Measurements from ENCODE around the gene LY6G5C. TPM values are rescaled to one million over a fixed set of nuclear protein-coding genes. Genes with fewer than 3 reads are reported as not detected.

LY6G5C gene
- total and polyA plus RNA-seq, 2 of the 13 experiments (the other 11 are each of a cell fraction or from before 2014, with no cell fraction given): 0.33 to 0.55 TPM

DNA sequence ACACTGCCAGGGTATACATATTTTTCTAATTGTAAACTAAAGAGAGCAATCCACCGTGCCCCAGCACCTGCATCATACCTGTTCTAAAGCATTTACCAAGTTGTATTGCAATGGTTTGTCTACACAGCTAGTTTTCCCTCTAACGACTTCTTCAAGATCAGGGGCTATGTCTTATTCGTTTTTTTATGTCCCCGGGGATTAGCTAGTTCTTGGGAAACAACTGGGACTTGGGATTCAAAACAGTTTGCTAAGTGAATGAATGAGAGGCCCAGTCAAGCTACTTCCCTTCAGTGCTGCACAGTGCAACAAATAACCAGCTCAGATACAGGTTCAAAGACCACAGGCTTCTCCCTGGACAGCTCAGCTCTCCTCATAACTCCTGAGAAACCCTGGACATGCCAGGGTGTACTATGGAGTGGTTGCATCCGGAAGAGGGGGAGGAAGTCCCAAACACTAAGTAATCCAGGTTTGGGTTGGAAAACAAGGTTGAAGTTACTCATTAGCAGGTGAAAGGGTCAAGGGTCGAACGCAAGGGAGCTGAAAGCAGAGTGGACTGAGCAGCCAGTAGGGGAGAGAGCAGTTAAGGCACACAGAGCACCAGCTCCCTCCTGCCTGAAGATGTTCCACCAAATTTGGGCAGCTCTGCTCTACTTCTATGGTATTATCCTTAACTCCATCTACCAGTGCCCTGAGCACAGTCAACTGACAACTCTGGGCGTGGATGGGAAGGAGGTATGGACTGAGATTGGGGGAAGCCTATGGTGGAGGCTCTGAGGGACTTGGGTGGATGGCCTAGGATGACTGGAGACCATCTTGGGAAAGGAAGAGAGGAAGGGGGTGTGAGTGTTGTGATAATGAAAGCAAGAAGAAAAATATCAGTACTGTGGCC lies 25.3 kb downstream of the LY6G5C start, which contains the start of gene APOM (continued):
- TF ChIP-seq, protein P1, sequence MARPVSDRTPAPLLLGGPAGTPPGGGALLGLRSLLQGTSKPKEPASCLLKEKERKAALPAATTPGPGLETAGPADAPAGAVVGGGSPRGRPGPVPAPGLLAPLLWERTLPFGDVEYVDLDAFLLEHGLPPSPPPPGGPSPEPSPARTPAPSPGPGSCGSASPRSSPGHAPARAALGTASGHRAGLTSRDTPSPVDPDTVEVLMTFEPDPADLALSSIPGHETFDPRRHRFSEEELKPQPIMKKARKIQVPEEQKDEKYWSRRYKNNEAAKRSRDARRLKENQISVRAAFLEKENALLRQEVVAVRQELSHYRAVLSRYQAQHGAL (CRISPR knock-in tag; IDR thresholded peaks at IDR 0.05; ENCODE audit: not compliant biosample characterization): no peak
- TF ChIP-seq ZFP90 (CRISPR knock-in tag; IDR thresholded peaks at IDR 0.05; ENCODE audit: borderline replicate concordance) (peak; percentile 68; the same call in 1 of the 2 replicates), NFIB (CRISPR knock-in tag; IDR thresholded peaks at IDR 0.05; ENCODE audit: borderline replicate concordance) (no peak), RCOR2 (CRISPR knock-in tag; IDR thresholded peaks at IDR 0.05) (peak; percentile 79; the same call in 1 of the 2 replicates), ZBTB3 (CRISPR knock-in tag; IDR thresholded peaks at IDR 0.05; ENCODE audit: borderline replicate concordance, low read depth) (peak; percentile 91), ZNF343 (CRISPR knock-in tag; IDR thresholded peaks at IDR 0.05) (peak; percentile 99), XRCC5 (optimal IDR thresholded peaks at IDR 0.05; ENCODE audit: low read length) (peak; percentile 80), STAG1 (CRISPR knock-in tag; IDR thresholded peaks at IDR 0.05) (peak; percentile 34; the same call in 1 of the 2 replicates), ZBTB38 (CRISPR knock-in tag; IDR thresholded peaks at IDR 0.05) (peak; percentile 70), CBX5 (CRISPR knock-in tag; IDR thresholded peaks at IDR 0.05; ENCODE audit: borderline replicate concordance) (peak; percentile 89; the same call in 1 of the 2 replicates), HMG20A (CRISPR knock-in tag; IDR thresholded peaks at IDR 0.05; ENCODE audit: borderline replicate concordance) (peak; percentile 85), ZNF7 (CRISPR knock-in tag; IDR thresholded peaks at IDR 0.05) (no peak), ZNF761 (CRISPR knock-in tag; conservative IDR thresholded peaks at IDR 0.05) (no peak; the same call in 1 of the 2 replicates), KLF16 (CRISPR knock-in tag; IDR thresholded peaks at IDR 0.05) (peak in 1 of 2 experiments; percentile 94; a peak in 2 of 4 replicates), NFATC3 (CRISPR knock-in tag; IDR thresholded peaks at IDR 0.05) (peak; percentile 77; the same call in 1 of the 2 replicates), HMG20B (CRISPR knock-in tag; conservative IDR thresholded peaks at IDR 0.05) (peak; percentile 70; the same call in 1 of the 2 replicates), JUN (CRISPR knock-in tag; IDR thresholded peaks at IDR 0.05) (peak; percentile 51; the same call in 1 of the 2 replicates)
- TF ChIP-seq, protein P2, sequence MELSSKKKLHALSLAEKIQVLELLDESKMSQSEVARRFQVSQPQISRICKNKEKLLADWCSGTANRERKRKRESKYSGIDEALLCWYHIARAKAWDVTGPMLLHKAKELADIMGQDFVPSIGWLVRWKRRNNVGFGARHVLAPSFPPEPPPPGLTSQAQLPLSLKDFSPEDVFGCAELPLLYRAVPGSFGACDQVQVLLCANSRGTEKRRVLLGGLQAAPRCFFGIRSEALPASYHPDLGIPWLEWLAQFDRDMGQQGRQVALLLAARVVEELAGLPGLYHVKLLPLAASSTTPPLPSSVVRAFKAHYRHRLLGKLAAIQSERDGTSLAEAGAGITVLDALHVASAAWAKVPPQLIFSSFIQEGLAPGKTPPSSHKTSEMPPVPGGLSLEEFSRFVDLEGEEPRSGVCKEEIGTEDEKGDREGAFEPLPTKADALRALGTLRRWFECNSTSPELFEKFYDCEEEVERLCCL (CRISPR knock-in tag; IDR thresholded peaks at IDR 0.05; ENCODE audit: borderline replicate concordance): no peak; the same call in 1 of the 2 replicates
- TF ChIP-seq, protein P3, sequence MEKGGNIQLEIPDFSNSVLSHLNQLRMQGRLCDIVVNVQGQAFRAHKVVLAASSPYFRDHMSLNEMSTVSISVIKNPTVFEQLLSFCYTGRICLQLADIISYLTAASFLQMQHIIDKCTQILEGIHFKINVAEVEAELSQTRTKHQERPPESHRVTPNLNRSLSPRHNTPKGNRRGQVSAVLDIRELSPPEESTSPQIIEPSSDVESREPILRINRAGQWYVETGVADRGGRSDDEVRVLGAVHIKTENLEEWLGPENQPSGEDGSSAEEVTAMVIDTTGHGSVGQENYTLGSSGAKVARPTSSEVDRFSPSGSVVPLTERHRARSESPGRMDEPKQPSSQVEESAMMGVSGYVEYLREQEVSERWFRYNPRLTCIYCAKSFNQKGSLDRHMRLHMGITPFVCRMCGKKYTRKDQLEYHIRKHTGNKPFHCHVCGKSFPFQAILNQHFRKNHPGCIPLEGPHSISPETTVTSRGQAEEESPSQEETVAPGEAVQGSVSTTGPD (CRISPR knock-in tag; IDR thresholded peaks at IDR 0.05): no peak
- TF ChIP-seq, protein P4, sequence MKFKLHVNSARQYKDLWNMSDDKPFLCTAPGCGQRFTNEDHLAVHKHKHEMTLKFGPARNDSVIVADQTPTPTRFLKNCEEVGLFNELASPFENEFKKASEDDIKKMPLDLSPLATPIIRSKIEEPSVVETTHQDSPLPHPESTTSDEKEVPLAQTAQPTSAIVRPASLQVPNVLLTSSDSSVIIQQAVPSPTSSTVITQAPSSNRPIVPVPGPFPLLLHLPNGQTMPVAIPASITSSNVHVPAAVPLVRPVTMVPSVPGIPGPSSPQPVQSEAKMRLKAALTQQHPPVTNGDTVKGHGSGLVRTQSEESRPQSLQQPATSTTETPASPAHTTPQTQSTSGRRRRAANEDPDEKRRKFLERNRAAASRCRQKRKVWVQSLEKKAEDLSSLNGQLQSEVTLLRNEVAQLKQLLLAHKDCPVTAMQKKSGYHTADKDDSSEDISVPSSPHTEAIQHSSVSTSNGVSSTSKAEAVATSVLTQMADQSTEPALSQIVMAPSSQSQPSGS (CRISPR knock-in tag; IDR thresholded peaks at IDR 0.05): peak; percentile 77
- TF ChIP-seq, protein P5, sequence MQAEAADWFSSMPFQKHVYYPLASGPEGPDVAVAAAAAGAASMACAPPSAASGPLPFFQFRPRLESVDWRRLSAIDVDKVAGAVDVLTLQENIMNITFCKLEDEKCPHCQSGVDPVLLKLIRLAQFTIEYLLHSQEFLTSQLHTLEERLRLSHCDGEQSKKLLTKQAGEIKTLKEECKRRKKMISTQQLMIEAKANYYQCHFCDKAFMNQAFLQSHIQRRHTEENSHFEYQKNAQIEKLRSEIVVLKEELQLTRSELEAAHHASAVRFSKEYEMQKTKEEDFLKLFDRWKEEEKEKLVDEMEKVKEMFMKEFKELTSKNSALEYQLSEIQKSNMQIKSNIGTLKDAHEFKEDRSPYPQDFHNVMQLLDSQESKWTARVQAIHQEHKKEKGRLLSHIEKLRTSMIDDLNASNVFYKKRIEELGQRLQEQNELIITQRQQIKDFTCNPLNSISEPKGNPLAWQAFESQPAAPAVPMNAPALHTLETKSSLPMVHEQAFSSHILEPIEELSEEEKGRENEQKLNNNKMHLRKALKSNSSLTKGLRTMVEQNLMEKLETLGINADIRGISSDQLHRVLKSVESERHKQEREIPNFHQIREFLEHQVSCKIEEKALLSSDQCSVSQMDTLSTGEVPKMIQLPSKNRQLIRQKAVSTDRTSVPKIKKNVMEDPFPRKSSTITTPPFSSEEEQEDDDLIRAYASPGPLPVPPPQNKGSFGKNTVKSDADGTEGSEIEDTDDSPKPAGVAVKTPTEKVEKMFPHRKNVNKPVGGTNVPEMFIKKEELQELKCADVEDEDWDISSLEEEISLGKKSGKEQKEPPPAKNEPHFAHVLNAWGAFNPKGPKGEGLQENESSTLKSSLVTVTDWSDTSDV (CRISPR knock-in tag; IDR thresholded peaks at IDR 0.05): no peak
